Suprapubic skin (tissue), 4 donors: Measurements from ENCODE around the gene GMPS.

ENCODE experiments used
- CTCF ChIP-seq, 2 donors: fragments of 200-600 bp in 1 of 2; fragments of 450-650 bp in 1 of 2; sonication (generic) in 1 of 2; IDR thresholded peaks; one replicate each; pipeline ENCODE4 v1.5.1; 2016 to 2019; ENCODE audit warnings: antibody characterized with exemption in 2 of 2, mild to moderate bottlenecking in 1 of 2, moderate library complexity in 1 of 2
- POLR2A ChIP-seq, 2 donors: fragments of 450-650 bp; IDR thresholded peaks; one replicate each; pipeline ENCODE4 v1.6.1; 2017; ENCODE audit warnings: antibody characterized with exemption in 2 of 2, mild to moderate bottlenecking in 2 of 2, moderate library complexity in 2 of 2
- POLR2AphosphoS5 ChIP-seq, 3 donors: sonication (generic); formaldehyde crosslinking; IDR thresholded peaks; one replicate each; pipeline ENCODE4 v1.6.1; 2017; ENCODE audit warnings: antibody characterized with exemption in 3 of 3

- TF ChIP-seq CTCF (IDR thresholded peaks at IDR 0.05) (no peak), POLR2AphosphoS5 (IDR thresholded peaks at IDR 0.05) (no peak), POLR2A (IDR thresholded peaks at IDR 0.05) (no peak)
These were observed 102.6 kb downstream of the GMPS start for GRCh38 chr3:155972885-155973584.
